NCI-H1417 treated with DMSO at 0.1 percent for 48 hours (cell line): ENCODE measurements around the gene WDR88.
"Not testable (repeated sequence)": the region's sequence is repeated elsewhere in the genome, so short reads cannot be mapped to it uniquely, and the experiment has no call there.

ENCODE experiments used
- DNase-seq: peaks from one replicate; lab custom pipeline; 2025; lab: John Stamatoyannopoulos, UW

WDR88 gene

DNA sequence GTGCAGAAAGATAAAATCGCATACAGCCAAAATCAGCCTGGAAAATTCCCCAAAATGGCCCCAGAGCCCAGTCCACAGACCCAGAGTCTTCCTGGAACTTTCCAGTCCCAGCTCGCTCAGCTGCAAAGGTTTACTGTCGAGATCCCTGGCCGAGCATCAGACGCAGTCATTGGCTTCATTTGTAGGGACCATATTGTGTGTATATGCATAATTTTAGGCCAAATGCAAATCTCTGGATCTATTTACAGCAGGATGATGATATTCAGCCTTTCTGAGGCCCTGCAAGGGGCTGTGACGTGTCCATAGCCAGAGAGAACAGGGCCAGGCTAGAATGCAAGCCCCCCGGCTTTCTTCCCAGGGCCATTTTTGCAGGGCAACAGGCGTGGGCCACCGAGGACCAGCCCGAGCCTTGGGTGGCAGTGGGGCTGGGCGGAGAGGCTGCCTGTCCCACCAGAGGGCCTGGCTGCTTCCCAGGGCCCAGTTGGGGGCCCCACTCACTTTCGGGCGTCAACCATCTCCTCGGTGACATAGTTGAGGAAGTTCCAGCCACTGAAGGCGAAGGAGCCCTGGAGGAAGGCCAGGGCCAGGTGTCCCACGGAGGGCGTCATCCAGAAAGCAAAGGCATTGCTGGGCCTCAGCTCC lies 80.0 kb downstream of the WDR88 start:
- no peak for DNase-seq

DNA sequence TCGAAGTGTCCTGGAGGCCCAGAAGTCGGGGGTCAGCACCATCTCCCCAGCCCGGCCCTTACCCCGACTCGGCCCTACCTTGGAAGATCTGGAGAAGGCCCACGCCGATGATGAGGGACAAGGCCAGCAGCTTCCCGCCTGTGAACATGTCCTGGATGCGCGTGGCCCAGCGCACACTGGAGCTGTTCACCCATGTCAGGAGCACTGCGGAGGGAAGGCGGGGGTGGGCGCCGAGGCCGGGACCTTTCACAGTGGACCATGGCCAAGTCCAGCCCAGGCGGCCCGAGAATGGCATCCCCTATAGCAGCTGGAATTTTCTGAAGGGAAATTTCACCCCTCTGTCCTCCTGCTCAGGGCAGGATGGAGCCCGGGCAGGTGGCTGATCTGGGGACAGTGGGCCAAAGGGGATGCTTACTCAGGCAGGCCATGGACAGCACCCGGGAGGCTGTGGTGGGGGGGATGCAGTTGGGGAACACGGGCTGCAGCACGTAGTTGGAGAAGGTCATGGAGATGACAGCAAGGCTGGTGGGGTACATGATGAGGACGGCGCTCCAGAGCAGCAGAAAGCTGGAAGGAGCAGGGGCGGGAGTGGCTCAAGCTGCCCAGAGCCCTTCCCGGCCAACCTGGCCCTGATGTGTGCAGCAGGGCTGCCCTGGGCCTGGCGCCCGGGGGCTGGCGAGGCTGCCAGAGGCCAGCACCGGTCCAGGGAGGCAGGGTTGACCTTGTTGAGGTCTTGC lies 80.7 kb downstream of the WDR88 start:
- no peak for DNase-seq

DNA sequence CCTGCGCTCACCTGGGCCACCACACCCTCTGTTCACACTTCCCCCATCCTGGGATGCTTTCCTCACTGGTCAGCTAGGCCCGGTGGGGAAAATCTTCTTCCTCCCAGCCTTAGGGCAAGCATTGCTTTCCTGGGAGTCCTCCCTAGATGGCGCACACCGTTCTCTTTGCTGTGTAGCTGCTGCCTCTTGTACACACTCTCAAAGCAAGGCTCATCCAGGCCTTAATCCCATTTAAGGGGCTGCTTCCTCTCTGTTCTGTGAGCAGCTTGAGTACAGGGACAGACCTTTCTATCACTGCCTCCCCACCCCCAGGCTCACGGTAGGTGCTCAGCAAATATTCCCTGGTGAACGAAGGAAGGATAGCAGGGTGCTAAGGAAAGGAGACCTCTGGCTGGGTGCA lies 82.7 kb downstream of the WDR88 start:
- DNase-seq: no peak

DNA sequence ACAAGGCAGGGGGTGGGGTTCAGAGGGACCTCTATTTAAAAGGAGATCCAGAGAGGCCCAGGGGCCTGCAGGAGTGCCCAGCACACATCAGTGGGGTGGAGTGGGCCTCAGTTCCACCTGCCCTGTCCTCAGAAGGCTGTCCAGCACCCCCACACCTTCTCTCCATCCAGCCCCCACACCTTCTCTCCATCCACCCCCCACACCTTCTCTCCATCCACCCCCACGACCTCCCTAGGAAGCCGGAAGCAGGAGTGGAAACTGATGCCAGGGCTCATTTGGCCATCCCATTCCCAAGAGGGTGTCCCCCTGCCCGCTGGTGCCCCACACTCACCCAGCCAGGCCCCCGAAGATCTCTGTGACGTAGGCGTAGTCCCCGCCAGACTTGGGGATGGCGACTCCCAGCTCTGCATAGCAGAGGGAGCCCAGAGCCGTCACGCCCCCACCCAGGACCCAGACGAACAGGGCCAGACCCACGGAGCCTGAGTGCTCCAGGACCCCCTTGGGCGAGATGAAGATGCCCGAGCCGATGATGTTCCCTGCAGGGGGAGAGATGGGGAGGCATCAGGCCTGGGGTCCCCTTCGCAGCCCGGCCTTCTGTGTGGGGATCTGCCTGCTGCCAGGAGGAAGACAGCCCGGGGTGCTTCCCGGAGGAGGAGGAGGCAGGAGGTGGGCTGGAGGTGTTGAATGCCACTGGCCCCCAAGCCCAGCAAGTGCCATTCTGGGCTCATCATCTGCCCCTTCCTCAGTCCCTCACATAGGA lies 83.7 kb downstream of the WDR88 start:
- no peak for DNase-seq

- no peak for DNase-seq
Measured at GRCh38 chr19:33216198-33216830, 84.4 kb downstream of the WDR88 start.

- no peak for DNase-seq
Measured at GRCh38 chr19:33217881-33218280, 86.0 kb downstream of the WDR88 start.

- no peak for DNase-seq
Measured at GRCh38 chr19:33219261-33219815, 87.4 kb downstream of the WDR88 start.

DNA sequence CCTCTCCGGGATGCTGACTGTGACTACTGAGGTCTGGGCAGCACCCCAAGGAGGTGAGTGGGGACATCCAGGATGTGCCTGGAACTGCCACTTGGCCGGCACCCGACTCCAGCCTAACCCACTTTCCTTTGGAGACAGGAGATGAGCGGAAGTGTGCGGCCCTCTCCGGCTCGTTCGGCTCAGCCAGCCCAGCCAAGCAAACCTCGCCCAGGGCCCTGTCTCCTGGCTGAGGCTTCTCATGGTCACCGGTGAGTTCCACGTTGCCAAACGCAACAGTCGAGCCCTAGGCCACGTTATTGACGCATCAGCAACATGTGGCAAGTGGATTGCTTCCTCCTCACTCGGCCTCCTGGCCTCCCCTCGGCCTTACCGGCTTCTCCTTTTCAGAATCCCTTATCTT lies 88.2 kb downstream of the WDR88 start:
- DNase-seq: no peak

GRCh38 chr19:33220735-33221134 lies 88.8 kb downstream of the WDR88 start:
- no peak for DNase-seq

DNA sequence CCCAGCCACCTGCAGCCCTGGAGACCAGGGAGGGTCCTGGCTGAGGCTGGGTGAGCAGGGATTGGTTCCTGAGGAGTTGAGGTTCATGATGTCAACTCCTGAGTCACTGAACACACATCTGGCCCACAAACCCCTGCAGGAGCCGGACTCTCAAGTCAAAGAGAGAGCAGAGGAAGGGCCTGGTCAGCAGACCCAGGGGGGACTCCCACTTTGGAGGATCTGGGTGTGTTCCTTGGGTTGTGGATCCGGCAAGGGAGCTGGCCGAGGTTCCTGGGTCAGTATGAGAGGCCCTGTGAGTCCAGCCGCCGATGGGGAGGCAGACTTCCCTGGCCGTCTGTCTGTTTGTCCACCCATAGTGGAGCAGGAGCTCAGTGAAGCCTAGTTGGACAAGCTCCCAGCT lies 89.7 kb downstream of the WDR88 start:
- DNase-seq: no peak

GRCh38 chr19:33222255-33222654 lies 90.3 kb downstream of the WDR88 start:
- not testable (repeated sequence) for DNase-seq

GRCh38 chr19:33224694-33225457 lies 93.0 kb downstream of the WDR88 start:
- DNase-seq: no peak
